Effector CD4-positive, alpha-beta T cell (primary cell): ENCODE measurements around the gene NRBF2.
"Not testable (repeated sequence)": the region's sequence is repeated elsewhere in the genome, so short reads cannot be mapped to it uniquely, and the experiment has no call there.

Experiments
- DNase-seq: peaks from one replicate; pipeline ENCODE4 v3.0.0-alpha.2; 2020

NRBF2 gene

GRCh38 chr10:63119041-63119440 lies 14.1 kb upstream of the NRBF2 start:
- DNase-seq: no peak

GRCh38 chr10:63120554-63120953 lies 12.6 kb upstream of the NRBF2 start:
- no peak for DNase-seq

- no peak for DNase-seq
Measured at GRCh38 chr10:63123727-63124362, 9.3 kb upstream of the NRBF2 start.

- DNase-seq: no peak
Measured at GRCh38 chr10:63125459-63125858, 7.7 kb upstream of the NRBF2 start.

- no peak for DNase-seq
Measured at GRCh38 chr10:63128443-63128842, 4.7 kb upstream of the NRBF2 start.

- DNase-seq: no peak
Measured at GRCh38 chr10:63129888-63130287, 3.2 kb upstream of the NRBF2 start.

- no peak for DNase-seq
Measured at GRCh38 chr10:63132651-63133055, 475 bp upstream of the NRBF2 start.

GRCh38 chr10:63133821-63134557 lies 861 bp downstream of the NRBF2 start:
- no peak for DNase-seq

- no peak for DNase-seq
Measured at GRCh38 chr10:63137306-63137705, 4.2 kb downstream of the NRBF2 start.

GRCh38 chr10:63140077-63140476 lies 6.9 kb downstream of the NRBF2 start:
- DNase-seq: no peak

- DNase-seq: no peak
Measured at GRCh38 chr10:63142136-63142535, 9.0 kb downstream of the NRBF2 start.

- no peak for DNase-seq
Measured at GRCh38 chr10:63143987-63144386, 10.9 kb downstream of the NRBF2 start.

GRCh38 chr10:63145782-63146181 lies 12.7 kb downstream of the NRBF2 start:
- no peak for DNase-seq

- DNase-seq: no peak
Measured at GRCh38 chr10:63146503-63146902, 13.4 kb downstream of the NRBF2 start.

GRCh38 chr10:63150745-63151144 lies 17.6 kb downstream of the NRBF2 start:
- no peak for DNase-seq

GRCh38 chr10:63153868-63154545 lies 20.9 kb downstream of the NRBF2 start:
- DNase-seq: not testable (repeated sequence)

- DNase-seq: no peak
Measured at GRCh38 chr10:63154546-63155387, 21.6 kb downstream of the NRBF2 start.

GRCh38 chr10:63155388-63156020 lies 22.4 kb downstream of the NRBF2 start:
- DNase-seq: no peak

GRCh38 chr10:63156236-63156635 lies 23.1 kb downstream of the NRBF2 start:
- DNase-seq: no peak

- peak; percentile 39 for DNase-seq
Measured at GRCh38 chr10:63157845-63158624, 24.9 kb downstream of the NRBF2 start.

- DNase-seq: no peak
Measured at GRCh38 chr10:63161592-63161991, 28.5 kb downstream of the NRBF2 start.

GRCh38 chr10:63164166-63164623 lies 31.1 kb downstream of the NRBF2 start:
- no peak for DNase-seq
